HG03439 (cell line): ENCODE measurements around the gene TAF5L.
A peak's percentile ranks its signal among the peaks of the same experiment; 100 is the strongest.
"Not testable (repeated sequence)": the region's sequence is repeated elsewhere in the genome, so short reads cannot be mapped to it uniquely, and the experiment has no call there.

Experiments
- ATAC-seq: cut with Tn5 transposase; IDR thresholded peaks from one replicate; pipeline ENCODE4 v1.9.1; 2021; ENCODE audit warnings: mild to moderate bottlenecking, moderate library complexity; ENCODE audit not compliant: unreplicated experiment

Gene TAF5L

DNA sequence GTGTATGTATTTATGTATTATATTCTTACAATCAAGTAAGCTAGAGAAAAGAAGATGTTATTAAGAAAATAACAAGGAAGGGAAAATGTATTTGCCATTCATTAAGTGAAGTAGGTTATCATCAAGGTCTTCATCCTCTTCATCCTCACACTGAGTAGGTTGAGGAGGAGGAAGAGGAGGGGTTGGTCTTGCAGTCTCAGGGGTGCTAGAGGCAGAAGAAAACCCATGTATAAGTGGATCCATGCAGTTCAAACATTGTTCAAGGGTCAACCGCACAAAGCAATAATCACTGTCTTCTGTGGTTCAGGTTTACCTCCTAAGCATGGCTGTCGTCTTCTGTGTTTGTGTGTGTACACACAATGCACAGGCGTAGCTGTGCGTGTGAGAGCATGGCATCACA is 17.0 kb upstream of the TAF5L start:
- no peak for ATAC-seq

DNA sequence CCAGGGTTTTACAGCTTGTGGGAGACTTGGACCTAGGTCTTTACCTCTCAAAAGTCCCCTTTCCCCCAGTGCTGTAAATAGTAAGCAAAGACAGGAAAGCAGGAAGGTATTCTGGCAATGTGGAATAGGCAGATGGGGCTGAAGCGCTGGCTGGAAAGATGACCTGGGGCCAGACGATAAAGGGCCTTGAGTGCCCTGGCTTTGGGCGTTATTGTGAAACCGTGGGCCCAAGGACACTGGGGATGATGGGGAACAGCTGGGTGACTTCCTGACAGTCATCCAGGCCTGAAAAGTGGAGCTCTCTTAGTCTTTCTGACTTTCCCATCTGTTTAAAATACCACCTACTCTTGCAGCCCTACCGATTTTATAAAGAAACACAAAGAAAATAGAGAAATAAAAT is 16.5 kb upstream of the TAF5L start:
- no peak for ATAC-seq

DNA sequence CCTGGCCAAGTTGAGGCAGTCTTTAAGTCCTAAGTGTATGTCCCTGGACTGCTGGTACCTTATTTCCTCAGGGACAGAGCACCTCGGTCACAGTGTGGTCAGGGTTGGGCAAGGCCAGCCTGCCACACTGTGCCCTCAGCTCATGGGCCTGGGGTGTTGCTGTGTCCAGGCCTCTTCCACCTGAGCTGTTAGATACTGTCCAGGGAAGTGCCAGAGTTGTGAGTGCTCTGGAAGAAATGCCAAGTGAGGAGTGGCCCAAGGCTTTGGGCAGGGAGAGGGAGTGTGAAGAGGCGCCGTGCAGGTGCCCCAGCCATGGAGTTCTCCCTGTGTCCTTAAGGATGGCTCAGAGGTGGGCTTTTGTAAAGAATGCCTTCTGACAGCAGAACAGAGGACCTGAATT is 15.4 kb upstream of the TAF5L start:
- ATAC-seq: no peak

DNA sequence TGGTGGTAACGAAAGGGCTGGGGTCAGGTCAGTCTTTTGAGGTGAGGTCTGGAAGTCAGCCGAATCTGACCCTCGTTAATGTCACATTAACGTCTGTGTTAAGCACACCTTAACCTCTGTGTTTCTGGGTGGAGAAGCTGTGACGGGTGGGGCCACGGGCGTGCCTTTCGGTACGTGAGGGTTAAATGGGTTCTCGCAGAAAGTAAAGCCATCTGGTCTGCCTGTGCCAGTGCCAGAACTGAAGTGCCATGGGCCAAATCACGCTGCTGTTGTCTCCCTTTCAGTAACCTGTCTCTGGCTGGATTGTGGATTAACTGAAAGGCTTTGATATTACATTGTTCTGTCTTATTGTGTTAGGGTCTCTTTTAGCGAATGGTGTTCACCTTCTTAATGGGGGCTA is 14.5 kb upstream of the TAF5L start:
- ATAC-seq: no peak

DNA sequence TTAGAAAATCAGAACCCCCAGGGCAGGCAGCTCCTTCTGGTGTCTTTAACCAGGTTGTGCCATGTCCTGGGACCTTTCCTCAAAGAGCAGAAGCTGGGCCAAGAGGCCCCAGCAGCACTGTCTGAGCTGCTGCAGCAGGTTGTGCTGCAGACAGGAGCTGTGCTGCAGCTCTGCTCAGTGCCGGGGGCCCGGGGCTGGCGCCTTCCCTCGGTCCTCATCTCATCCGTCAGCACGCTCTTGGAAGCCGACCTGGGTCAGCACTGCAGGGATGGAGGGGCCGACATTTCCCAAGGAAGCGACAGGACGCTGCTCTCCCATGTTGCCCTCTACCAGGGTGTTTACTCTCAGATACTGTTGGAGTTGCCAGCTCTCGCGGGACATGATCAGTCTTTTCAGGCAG is 11.8 kb upstream of the TAF5L start:
- ATAC-seq: no peak

DNA sequence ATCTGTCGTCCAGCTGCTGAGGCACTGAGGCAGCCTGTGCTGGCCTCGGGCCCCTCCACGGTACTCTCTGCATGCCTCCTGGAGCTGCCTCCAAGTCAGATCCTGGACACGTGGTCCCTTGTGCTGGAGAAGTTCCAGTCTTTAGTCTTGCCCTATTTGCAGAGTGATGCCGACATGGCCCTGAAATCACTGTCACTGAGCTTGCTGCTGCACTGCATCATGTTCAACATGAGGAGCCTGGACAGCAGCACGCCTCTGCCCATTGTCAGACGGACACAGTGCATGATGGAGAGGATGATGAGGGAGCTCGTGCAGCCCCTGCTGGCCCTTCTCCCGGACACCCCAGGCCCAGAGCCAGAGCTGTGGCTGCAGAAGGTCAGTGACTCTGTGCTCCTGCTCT is 10.1 kb upstream of the TAF5L start:
- no peak for ATAC-seq

DNA sequence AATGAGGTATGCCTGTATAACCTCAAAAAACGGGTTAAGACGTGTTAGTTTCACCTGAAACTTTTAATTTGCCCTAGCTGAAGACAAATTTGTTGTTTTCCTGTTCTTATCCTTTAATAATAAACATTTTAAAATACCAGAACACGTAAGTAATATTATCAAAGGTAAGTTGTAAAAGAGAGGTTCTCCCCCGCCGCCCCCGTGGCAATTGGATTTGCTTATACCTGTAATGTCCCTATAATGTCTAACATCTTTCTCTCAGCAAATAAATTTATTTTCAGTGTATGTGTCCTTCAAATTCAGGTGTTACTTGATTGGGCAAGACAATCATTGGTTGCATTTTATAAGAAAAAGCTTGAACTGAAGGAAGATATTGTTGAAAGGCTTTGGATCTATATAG is 6.0 kb upstream of the TAF5L start:
- no peak for ATAC-seq

DNA sequence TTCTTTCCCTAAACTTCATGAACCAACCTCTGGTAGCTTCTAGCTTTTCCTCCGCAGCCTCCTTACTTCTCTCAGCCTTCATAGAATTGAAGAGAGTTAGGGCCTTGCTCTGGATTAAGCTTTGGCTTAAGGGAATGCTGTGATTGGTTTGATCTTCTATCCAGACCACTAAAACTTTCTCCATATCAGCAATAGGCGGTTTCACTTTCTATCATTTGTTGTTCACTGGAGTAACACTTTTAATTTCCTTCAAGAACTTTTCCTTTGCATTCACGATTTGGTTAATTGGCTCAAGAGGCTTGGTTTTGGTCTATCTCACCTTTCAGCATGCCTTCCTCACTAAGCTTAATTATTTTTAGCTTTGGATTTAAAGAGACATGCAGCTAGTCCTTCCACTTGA is 5.2 kb upstream of the TAF5L start:
- no peak for ATAC-seq

DNA sequence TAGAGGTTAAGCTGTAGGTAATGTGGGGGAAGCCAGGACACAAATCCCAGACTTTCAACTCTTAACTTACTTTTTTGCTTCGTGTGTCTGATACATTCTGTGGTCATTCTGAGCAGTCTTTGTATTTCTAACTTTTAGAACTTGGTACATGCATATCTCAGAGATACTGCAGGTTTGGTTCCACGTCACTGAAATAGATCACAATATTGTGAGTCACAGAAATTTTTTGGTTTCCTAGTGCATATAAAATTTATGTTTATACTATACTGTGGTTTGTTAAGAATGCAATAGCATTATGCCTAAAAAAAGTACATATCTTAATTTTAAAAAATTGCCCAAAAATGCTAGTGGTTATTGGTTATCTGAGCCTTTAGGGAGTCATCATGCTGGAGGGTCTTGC is 3.3 kb upstream of the TAF5L start:
- ATAC-seq: no peak

DNA sequence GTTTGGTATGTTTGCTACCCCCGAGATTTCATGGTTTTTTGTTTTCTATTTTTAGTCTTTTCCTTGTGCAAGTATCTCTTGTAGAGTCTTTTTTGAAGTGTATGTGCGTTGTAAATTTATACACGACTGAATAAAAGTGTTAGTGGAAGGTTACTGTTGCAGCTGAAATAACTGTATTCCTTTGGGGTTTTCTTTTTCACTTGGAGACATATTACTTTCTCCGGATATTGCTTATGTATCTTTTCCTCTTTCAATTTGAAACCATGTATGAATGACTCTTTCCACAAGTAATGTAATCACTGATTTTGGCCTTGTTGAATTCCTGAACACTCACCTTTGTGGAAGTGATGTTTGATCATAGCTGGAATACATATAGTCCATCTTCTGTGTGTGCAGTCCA is 1.1 kb upstream of the TAF5L start:
- ATAC-seq: no peak

DNA sequence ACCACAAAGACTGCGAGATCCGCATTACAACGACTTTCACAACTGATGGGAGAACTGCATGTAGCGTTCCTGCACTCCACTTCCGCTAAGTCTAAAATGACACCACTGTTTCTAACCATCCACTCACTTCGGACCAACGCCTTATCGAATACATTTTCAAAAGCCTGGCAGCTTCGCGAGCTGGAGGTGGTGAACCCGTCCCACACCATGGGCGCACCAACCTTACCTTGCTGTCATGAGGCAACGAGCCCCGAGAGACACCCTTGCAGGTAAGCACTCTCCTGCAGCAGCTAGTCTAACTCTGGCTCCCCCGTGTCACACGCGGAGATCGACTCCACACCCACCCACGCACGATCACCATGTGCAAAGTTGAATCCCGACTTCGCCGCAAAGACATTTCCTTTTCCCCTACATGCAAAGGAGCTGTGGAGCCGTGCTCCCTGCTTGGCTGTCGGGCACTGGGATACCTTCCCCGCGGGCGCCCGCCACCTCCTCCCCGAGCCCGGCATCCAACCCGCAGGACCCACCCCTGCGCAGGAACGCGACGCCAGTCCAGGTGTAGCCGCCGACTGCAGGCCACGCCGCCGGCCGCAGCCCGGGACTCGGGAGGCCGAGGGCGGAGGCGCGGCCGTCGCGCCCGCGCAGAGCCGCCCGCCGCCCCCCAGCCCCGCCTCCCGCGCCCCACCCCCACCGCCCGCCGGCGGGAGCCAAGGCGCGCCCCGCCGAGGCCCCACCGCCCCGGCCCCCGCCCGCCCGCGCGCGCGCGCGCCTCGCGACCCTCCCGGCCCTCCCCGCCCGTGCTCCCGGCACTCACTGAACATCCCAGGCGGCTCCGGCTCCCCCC is 629 bp downstream of the TAF5L start:
- ATAC-seq: peak; percentile 44

DNA sequence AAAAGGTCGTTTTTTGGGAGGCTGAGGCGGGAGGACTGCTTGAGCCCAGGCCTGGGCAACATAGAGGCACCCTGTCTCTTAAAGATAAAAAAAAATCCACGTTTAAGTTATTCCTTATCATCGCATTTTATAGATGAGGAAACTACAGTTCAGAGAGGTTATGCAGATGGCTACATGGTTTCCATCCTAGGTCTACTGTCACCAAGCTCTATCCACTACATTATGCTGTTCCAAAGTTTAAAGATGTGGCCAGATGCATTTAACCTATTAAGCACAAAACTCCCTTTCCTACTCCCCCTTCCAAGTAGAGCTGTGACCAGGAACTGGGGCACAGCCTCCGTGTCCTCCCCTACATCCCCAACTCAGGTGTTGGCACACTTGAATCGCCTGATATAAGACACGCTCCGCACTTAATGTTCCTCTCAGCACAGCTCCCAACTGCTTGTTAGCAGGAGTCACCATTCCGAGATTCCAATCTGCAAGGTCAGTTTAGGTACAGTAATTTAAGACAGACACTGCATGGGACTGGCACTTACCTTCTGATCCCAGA is 1.3 kb downstream of the TAF5L start:
- no peak for ATAC-seq

DNA sequence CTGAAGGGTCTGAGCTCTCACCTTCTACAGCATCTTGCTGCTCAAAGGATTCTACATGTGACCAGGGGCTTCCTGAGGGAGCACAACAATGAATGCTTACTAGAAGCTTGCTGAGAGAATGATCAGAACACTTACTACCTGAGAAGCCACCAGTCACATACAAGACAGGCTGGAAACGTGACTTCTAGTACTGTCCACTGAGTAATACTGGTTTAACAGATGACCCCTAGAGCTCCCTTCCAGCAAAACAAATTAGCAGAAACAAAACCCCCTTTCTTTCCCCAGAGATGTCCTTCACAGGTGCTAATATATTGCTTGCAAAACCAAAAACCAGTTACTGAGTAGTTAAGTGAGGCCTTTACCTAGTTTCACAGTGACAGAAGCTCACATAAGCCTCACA is 2.1 kb downstream of the TAF5L start:
- no peak for ATAC-seq

DNA sequence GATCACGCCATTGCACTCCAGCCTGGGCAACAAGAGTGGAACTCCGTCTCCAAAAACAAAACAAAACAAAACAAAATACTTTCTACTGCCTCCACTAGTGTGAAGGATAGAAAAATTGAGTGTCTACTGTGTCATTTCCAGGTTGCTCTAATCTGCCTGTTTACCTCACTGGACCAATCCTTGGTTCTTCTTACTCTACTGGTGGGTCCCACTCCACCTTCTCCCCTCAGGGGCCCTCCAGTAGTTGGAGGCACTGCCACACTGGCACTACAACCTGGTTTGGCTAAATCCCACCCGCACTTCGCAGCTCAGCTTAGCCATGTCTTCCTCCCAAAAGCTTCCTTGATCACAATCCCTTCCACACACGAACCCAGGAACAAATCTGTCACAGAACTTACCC is 2.7 kb downstream of the TAF5L start:
- ATAC-seq: no peak

DNA sequence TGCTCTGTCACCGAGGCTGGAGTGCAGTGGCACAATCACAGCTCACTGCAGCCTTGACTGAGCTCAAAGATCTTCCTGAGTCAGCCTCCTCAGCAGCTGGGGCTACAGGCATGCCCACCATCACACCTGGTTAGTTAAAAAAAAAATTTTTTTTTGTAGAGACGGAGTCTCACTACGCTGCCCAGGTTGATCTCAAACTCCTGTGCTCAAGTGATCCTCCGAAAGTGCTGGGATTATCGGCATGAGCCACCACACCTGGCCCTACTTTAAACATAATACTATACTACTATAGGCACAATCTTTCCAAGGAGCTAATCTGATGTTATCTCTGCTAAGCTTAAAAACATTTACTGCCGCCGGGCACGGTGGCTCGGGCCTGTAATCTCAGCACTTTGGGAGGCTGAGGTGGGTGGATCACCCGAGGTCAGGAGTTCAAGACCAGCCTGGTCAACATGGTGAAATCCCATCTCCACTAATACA is 3.2 kb downstream of the TAF5L start:
- ATAC-seq: not testable (repeated sequence)

DNA sequence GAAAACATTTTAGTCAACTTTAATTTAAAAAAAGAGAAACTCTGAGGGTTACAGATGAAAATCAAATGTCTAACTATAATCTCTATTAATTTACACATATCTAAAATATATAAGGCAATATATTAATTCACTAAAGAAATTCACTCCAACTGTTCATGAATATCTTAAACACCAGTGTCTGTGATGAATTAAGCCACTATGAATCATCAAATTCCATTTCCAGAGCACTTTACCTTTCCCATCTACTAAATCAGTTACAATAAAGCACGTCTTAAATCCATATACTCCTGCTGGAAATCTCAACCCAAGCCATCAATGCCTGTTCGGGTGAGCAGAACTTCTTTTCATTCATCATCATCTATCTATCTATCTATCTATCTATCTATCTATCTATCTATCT is 4.3 kb downstream of the TAF5L start:
- ATAC-seq: no peak

DNA sequence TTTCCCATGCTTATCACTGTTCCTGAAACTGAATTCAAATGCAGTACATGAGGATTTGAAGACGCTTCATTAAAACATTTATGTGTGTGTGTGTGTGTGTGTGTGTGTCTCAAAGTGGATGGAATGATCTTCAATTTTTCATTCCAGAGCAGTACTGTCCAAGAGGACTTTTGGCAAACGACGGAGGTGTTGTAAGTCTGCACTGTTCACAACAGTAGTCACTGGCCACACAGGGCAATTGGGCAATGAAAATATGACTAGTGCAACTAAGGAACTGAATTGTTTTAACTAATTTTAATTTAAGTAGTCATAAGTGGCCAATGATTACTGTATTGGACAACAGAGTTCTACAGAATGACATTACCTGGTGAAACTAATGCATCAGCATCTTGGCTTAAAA is 5.0 kb downstream of the TAF5L start:
- ATAC-seq: no peak

DNA sequence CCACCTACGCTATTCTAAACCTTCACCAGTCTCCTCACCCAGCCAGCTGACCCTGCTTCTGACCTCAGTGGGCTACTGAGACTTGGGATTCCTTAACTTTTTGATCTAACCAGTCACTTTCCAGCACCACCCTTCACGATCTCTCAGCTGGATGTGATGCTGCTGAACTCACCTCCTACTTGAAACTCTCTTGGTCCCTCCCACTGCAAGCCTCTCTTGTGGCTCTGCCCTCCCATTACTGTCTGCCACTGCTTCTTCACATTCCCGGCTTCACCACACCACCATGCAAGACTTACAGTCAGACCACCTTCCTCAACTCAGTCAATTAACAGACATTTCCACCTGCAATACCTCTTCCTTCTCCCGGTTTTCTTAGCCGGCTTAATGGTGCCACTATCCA is 6.3 kb downstream of the TAF5L start:
- ATAC-seq: no peak

DNA sequence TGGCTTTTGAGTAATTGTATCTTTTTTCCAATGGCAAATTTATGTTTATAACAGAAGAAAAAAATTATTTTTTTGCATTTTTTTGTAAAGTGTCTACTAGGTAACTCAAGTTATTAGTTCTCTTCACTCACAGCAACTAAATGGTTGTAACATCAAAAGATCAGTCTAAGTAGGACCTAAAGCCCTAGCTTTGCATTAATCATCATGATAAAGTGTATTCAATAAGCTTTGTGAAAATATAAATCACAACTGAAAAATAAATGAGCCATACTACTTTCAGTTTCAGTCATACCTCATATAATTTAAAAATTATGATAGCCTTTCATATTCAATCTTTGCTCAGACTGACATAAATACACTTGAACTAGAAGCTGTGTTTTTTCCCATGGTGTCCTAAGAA is 6.9 kb downstream of the TAF5L start:
- no peak for ATAC-seq

DNA sequence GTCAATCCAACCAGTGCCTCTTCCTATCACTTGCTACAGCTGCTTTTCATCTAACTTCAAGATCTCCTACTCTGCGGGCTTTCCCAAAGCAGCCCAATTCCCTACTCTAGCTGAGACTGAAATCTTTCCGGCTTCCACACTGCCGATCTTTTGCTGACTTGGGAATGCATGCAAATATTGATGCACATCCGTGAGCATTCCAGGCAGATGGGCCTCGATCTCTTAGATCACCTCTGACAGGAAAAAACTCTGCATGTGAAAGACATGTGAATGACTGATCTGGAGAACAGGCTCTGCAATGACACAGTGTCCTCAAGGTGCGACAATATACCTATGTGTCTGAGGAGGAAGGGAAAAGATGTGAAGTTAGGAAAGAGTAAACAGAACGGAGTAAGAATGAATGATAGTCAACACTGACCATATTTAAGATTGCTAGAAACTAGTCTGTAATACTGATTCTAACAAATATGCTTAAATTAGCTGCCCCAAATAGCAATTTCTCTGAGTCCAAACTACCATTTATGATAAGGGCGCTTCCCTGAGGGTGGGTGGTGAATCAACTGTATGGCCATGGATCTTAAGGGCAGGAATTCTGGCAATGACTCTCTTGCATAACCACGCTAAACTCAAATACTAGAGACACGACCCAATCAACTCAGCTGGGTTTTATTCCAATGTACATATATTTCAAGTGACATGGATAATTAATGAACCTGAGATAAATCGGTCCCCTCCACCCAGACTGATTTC is 8.4 kb downstream of the TAF5L start:
- ATAC-seq: no peak

DNA sequence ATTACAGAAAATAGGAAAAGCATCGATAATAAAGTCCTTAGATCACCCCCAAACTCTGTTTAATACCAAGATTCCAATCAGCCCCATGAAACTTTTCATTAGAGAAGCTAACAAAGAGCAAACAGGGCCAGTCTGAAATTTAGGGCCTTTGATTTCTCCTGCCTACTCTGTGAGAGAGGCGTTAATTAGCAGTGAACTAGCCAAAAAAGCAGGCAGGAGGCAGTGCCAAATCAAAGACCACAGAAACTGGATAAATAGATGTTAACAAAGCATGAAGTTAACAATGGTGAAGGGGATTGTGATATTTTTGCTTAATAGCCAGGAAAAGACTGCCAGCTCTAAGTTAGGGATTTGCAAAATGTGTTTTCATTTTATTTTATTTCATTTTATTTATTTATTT is 11.2 kb downstream of the TAF5L start:
- ATAC-seq: no peak

DNA sequence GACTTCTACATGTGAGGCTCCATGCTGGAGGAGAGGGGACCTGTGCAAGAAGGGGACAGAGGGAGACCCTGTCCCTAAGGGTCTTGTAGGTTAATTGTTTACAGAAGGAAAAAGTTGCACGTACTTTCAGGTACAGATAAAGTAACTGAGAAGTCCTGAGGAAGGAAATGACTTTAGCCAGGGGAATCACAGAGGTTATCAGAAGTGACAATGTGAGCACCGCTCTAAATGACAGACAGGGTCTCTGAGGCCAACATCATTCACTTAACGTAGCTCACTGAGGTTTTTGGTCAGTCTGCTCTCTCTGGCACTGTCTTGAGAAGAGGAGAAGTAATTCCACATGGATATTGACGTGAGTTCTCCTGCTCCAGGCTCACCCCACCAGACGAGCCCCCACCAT is 12.0 kb downstream of the TAF5L start:
- ATAC-seq: no peak
